SW 1271 (cell line): Measurements from ENCODE around the gene SLAMF7.
"Not testable (repeated sequence)": the region's sequence is repeated elsewhere in the genome, so short reads cannot be mapped to it uniquely, and the experiment has no call there.

ENCODE experiments used
- DNase-seq, 2 experiments: peaks; one replicate each; lab custom pipeline; 2025; lab: John Stamatoyannopoulos, UW

SLAMF7 gene

DNA sequence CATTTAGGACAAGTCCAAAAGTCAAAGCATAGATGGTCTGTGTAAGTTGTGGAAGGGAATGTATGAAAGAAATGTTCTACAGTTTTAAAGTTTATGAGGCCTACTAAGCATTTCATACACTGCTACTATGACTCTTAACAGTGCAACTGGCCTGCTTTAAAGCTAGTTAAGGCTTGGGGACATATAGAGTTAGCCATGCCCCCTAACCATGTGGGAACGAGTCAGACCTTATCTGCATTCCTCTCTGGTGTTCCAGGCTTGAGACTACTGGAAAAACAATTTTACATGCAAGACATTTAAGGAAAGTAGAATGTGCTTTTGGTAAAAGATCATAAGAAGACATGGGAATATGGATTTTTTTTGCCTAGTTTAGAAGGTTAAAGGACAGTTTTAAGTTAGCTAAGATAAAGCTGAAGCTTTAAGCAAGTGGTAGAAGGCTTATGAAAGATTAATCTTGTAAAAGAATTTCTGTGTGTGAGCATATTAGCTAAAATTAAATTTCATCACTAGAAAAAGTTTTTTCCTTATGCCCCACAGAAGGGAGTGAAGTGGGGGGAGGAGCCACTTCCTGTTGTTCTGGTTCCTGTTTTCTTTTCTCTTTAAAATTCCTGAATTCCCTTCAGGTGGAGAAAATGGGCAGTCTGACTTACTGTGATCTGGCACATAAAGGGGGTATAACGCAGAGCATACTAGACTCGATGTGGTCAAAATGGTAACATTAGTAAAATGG, 18.5 kb upstream of the SLAMF7 start:
- no peak for DNase-seq

DNA sequence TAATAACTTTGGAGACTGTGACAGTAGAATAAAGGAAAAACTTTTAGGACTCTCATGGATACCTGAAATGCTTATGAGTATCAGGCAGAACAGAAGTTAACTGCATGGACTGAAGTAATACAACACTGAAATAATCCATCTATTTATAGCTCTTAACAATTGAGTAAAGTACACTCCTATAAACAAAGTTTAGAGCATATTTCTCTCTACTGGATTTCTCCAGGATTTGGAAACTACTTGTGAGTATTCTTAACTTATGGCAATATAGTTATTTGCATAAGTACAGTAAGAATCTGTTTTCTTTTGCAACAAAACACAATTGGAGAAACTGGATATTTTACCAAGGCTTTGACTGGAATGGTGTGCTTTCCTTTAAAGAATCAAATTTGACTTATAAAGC, 17.6 kb upstream of the SLAMF7 start:
- no peak for DNase-seq

- no peak for DNase-seq
Measured at GRCh38 chr1:160722726-160723125, 16.3 kb upstream of the SLAMF7 start.

DNA sequence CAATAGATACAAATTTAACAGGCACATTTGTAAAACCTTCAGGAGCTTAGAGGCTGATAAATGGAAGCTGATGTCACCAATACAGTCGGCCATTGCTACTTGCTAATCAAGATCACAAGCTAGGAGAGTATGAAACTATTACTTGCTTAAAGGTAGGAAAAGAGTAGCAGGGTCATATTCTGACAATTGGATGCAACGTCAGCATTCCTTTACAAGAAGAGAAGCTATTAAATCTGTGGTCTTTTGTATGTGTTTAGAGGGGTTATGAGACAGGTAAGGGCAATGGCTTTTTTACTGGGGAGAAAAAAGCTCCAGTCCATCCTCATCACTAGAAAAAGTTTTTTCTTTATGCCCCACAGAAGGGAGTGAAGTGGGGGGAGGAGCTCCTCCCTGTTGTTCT, 15.7 kb upstream of the SLAMF7 start:
- no peak for DNase-seq

DNA sequence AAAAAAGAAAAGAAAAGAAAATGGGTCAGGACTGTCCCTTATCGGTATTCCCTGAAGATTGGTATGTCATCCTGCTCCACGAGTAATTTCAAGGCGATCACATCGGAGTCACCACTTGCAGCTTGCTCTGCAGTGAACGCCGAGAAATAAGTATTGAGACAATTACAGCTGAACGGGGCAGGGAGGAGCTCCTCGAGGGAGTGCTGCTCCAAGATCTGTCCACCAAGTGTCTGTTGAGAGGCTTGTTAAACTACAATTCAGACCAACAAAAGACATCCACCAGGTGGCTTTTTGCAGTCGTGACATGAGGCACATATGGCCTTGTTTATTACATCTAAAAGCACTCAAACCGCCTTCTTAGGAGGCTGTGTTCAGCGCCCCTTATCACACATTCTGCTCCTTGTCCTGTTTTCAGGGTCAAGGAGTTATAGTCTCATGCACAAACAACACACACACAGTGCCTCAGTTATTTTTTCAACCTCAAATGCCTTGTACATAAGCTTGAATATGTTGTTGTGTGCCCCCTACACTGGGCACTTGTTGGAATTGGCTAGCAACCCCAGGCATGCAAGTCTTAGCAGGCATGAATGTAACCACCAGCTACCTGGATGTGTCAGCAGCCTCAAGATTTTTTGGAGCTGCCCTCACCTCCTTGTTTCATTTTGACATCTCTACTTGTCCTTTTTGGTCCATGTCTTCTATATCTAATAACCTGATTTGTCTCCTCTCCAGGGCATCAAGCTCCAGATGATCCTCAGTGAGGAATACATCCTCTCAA, 14.4 kb upstream of the SLAMF7 start:
- no peak for DNase-seq

- no peak for DNase-seq
Measured at GRCh38 chr1:160726114-160726497, 12.9 kb upstream of the SLAMF7 start.

DNA sequence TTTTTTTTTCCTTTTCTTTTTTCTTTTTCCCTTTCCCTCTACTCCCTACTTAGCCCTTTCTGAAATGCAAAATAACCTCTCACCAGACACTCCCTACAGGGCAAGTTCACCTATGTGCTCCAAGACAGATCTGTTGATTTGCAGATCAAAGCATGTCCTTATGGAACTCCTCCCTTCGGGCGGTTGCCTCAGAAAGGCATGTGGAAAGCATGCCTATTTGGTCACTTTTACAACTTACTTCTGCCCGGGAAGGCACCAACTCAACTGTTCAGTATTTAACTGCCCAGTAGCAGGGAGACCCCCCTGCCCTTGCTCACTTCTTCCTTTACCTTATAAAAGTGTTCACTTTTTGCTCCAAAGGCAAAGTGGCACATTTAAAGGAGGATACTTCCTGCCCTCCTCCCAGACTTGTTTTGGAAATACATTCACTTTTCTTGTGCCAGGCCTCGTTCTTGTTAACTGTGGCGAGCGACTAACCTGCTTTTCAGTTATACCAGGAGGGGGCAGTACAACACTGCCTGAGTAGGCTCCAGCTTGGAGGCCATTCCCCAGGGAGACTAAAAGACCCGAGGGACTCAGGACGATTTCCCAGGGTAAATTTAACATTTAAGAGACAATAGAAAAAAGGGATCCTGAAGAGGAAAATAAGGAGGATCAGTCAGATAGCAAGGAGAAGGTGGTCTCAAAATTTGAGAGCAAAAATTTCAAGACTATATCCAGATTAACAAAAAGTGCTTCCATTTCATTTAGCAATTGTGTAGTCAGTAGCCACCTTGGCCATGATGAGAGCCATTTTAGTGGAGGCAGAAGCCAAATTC, 12.3 kb upstream of the SLAMF7 start:
- peak; percentile 10 to 25 for DNase-seq

DNA sequence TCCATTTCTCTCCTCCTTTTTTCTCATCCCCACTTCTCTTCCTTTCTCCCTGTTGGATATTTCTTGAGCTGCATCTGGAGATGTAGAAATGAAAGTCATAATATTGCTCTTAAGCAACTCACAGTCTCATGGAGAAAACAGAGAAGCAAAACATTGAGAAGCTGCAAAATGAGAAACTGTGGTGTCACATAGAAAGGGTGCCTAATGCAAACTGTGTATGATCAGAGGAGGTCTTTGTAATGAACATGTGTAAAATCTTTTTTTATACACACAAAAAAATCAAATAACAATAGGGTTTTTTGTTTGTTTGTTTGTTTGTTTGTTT, 11.8 kb upstream of the SLAMF7 start:
- no peak for DNase-seq

DNA sequence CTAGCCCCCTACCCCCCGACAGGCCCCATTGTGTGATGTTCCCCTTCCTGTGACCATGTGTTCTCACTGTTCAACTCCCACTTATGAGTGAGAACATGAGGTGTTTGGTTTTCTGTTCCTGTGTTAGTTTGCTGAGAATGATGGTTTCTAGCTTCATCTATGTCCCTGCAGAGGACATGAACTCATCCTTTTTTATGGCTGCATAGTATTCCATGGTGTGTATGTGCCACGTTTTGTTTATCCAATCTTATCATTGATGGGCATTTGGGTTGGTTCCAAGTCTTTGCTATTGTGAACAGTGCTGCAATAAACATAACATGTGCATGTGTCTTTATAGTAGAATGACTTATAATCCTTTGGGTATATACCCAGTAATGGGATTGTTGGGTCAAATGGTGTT, 7.5 kb upstream of the SLAMF7 start:
- not testable (repeated sequence) for DNase-seq

DNA sequence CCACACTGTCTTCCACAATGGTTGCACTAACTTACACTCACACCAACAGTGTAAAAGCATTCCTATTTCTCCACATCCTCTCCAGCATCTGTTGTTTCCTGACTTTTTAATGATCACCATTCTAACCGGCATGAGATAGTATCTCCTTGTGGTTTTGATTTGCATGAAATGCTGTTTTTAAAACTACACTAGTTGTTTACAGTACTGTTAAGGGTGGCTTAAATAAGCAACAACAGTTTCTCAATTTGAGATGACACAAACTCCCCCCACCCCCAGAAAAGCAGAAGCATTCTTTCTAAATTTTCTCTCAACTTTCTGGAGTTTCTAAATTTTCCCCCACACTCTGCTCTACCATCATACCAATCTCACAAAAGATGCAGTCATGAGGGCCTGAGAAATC, 7.1 kb upstream of the SLAMF7 start:
- DNase-seq = no peak

DNA sequence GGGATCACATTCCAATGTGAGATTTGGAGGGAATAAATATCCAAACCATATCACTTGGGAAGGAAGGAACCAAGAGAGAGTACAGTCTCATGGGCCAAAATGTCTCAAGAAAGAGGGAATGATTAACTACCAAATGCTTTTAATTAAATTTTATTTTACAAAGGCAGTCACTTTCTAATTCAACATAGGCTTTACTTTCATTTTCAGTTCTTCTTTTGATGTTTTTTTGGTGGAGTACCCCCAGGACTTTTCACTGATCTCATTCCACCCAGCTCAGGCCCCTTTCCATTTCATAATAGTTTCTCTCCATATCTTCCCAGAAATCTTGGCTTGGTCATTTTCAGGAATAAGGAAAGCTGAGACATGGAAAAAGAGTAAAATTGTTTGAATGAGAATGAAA, 5.1 kb upstream of the SLAMF7 start:
- DNase-seq = no peak

DNA sequence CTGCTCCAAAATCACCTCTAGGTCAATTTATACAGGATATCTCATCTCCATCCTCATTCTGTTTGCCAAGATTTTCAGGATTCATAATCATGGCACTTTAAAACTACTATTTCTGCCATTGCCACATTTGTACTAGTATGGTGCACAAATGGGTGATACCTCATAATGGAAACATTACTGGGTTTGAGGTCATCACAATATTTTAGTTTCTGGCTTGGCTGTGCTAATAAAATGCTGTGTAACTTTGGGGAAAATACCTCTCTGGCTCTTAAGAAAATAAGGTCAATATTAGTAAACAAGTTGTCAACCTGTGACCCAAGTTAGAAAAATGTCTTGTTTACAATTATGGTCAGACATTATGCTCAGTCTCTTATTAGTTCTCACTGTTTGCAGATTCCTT, 4.7 kb upstream of the SLAMF7 start:
- DNase-seq = no peak

DNA sequence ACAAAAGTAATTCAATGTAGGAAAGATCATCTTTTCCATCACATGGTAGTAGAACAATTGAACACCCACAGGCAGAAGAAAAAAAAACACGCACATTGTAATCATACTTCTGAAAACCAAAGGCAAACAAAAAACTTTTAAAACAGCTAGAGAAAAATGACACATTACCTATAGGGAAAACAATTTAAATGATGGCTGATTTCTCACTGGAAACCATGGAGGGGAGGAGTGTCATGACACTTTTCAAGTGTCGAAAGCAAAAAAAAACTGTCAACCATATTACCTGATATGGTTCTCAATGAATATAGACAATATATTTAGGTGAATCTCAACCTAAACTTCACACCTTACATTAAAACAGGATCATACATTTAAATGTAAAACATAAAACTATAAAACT, 776 bp upstream of the SLAMF7 start:
- DNase-seq = no peak

GRCh38 chr1:160740133-160740688, 1.2 kb downstream of the SLAMF7 start:
- DNase-seq = no peak

DNA sequence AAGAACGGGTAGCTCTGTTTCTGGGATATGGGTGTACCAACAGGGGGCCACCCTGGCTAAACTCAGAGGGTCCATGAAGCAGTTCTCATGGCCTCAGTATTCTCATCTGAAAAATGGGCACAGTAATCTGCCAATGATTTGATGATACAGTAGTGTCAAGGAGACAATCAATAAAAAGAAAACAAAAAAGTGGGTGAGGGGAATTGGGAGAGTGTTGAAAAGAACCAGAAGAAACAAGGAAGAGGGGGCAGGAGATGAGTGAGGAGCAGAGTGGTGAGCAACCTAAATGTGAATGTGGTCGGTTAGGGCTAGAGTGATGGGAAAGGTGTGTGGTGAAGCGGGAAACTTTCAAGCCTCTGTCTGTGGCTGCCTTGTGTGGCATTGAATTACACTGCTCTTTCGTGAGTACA, 2.0 kb downstream of the SLAMF7 start:
- no peak for DNase-seq

GRCh38 chr1:160741612-160742348, 2.7 kb downstream of the SLAMF7 start:
- DNase-seq = no peak

DNA sequence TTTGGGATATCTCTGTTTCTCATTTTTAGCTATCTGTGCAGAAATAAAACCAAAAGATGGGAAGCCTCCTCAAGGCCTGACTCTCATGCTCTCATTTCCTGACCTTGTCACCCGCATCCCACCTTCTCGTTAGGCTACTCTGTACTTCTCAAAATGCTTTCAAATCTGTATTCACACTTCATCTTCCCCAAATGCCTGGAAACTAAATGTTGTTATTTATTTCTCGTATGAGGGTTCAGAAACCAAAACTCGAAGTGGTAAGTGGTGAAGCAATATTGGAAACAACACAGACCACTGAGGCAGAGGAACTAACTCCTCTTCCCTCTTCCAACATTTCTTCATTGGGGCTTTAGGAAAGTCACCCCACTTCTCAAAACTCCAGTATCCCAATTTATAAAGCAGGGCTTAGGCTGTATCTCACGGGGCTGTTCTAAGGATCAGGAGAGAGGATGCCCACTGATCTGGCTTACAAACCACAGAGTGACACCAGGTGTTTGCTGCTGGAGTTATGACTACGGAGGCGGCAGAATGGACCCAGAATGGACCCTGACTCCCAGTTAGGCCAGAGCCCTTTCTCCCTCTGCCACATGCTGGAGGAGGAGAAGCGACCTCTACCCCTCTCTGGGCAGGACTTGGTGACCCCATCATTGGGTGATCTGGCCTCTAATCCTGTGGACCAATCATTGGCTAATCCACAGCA, 3.5 kb downstream of the SLAMF7 start:
- DNase-seq = no peak

DNA sequence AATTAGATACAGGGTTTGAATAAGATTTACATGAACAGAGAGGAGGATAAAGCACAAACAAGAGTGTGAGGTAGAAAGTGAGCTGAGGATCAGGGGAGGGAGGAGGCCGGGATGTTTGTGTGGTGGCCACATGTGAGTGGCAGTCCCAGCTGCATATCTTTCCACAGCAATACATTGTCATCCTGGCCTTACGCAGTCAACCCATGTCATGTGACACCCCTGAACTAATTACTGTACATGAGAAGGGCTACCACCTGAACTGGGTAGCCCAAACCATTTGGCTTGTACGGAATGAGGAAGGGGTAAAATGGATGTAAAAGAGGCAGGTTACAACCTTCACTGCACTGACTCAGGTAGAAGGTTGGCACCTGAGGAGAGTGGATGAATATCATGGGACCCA, 4.2 kb downstream of the SLAMF7 start:
- no peak for DNase-seq

DNA sequence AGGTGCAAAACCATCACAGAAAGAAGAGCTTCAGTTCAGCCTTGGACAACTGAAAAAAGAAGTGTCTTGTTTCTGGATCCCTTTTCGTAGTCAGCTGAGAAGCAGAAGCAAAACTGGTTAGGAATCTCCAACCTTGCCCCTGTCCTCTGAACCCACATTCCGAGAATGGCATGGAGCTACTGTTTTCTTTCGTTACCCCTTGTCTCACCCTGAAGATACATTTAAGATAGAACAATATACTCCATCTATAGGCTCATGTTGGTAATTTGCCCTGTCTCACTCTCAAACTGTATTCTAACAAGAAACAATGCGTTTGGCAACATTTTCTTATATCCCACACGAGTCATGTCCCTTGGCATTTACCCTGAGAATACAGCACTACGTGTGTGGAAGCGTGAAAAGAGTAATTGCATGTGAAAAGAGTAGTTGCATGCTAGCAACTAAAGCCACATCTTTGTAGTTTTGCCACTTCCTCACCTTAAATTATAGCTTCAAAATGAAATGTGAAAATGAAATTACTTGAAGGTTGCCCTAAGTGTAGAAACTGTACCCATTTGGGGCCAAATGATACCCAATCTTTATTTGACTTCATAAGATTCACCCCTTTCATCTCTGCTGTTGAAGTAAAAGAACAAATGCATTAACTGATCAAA, 5.3 kb downstream of the SLAMF7 start:
- no peak for DNase-seq

- DNase-seq = no peak
Measured at GRCh38 chr1:160744852-160745520, 5.9 kb downstream of the SLAMF7 start.
